H1 (cell line): ENCODE data around the gene KIF11.

Experiments used
- EP300 ChIP-seq, 2 experiments: IDR thresholded peaks; 1 replicate in 1 of 2; 2 replicates in 1 of 2; pipeline ENCODE4 v1.6.1; 2011 to 2012; ENCODE audit warnings: low read depth in 2 of 2, low read length in 2 of 2, mild to moderate bottlenecking in 2 of 2, borderline replicate concordance in 1 of 2, inconsistent platforms in 1 of 2, moderate library complexity in 1 of 2
- EZH2 ChIP-seq: fragments of 200-600 bp; sonication (generic); IDR thresholded peaks from 2 replicates; pipeline ENCODE4 v1.7.1; 2012; ENCODE audit warnings: low read depth, mild to moderate bottlenecking, moderate library complexity, low read length, inconsistent platforms; ENCODE audit not compliant: severe bottlenecking
- POLR2A ChIP-seq, 2 experiments: IDR thresholded peaks; 1 replicate in 1 of 2; 2 replicates in 1 of 2; pipeline ENCODE4 v1.6.1; 2011; ENCODE audit warnings: low read depth in 2 of 2, low read length in 2 of 2, mild to moderate bottlenecking in 2 of 2; ENCODE audit errors: control extremely low read depth in 1 of 2
- SP1 ChIP-seq: IDR thresholded peaks from 2 replicates; pipeline ENCODE4 v1.6.1; 2011; ENCODE audit warnings: low read depth, low read length
- ZNF274 ChIP-seq: IDR thresholded peaks from 2 replicates; pipeline ENCODE4 v1.7.0; 2012; ENCODE audit warnings: low read length, borderline replicate concordance; ENCODE audit errors: extremely low read depth
- TF ChIP-seq, protein P1 (sequence below), 3 experiments: IDR thresholded peaks; 1 replicate in 2 of 3; 2 replicates in 1 of 3; pipeline versions ENCODE4 v1.5.1 to v1.6.1; 2011; ENCODE audit warnings: low read length in 3 of 3, mild to moderate bottlenecking in 3 of 3, inconsistent platforms in 2 of 3, low read depth in 1 of 3, moderate library complexity in 1 of 3; ENCODE audit not compliant: insufficient read depth in 1 of 3; ENCODE audit errors: control extremely low read depth in 1 of 3

DNA sequence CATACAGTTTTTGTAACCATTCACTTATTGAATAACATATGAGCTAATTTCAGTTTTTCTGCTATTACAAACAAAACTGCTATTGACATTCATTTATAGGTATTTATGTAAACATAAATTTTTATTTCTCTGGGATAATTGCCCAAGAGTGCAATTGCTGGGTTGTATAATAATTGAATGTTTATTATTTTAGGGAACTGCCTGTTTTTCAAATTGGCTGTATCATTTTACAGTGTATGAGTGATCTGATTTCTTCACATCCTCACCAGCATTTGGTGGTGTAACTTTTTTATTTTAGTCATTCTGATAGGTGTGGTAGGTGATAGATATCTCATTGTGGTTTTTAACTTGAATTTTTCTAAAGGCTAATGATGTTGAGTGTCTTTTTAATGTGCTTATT is 26.4 kb downstream of the KIF11 start:
- TF ChIP-seq EP300 (IDR thresholded peaks at IDR 0.05; ENCODE audit: borderline replicate concordance in 1 of 2, low read depth in 2 of 2, low read length in 2 of 2) (no peak), EZH2 (no peak), SP1 (no peak), POLR2A (IDR thresholded peaks at IDR 0.05; ENCODE audit: control extremely low read depth in 1 of 2, low read depth in 2 of 2, low read length in 2 of 2) (no peak), ZNF274 (no peak)
- TF ChIP-seq, protein P1, sequence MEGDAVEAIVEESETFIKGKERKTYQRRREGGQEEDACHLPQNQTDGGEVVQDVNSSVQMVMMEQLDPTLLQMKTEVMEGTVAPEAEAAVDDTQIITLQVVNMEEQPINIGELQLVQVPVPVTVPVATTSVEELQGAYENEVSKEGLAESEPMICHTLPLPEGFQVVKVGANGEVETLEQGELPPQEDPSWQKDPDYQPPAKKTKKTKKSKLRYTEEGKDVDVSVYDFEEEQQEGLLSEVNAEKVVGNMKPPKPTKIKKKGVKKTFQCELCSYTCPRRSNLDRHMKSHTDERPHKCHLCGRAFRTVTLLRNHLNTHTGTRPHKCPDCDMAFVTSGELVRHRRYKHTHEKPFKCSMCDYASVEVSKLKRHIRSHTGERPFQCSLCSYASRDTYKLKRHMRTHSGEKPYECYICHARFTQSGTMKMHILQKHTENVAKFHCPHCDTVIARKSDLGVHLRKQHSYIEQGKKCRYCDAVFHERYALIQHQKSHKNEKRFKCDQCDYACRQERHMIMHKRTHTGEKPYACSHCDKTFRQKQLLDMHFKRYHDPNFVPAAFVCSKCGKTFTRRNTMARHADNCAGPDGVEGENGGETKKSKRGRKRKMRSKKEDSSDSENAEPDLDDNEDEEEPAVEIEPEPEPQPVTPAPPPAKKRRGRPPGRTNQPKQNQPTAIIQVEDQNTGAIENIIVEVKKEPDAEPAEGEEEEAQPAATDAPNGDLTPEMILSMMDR (IDR thresholded peaks at IDR 0.05; ENCODE audit: control extremely low read depth in 1 of 3, insufficient read depth in 1 of 3, low read depth in 1 of 3, low read length in 3 of 3), result no peak
